Dendritic cell treated with granulocyte-macrophage colony-stimulating factor and Interleukin-4, amounts not matched to agents 40 ng/mL and 50 ng/mL, for 4 days (primary cell): ENCODE results near the gene RETREG2.

Experiments
- H3K27ac Mint-ChIP-seq: one replicate; pipeline ENCODE4 v1.8.0; 2022; ENCODE audit warnings: mild to moderate bottlenecking, mixed read lengths
- H3K27me3 Mint-ChIP-seq: one replicate; pipeline ENCODE4 v1.8.0; 2022; ENCODE audit warnings: mild to moderate bottlenecking, mixed read lengths
- H3K36me3 Mint-ChIP-seq: one replicate; pipeline ENCODE4 v1.8.0; 2022; ENCODE audit warnings: low read depth, mixed read lengths
- H3K4me1 Mint-ChIP-seq: one replicate; pipeline ENCODE4 v1.8.0; 2022; ENCODE audit warnings: low read depth, mixed read lengths
- H3K4me3 Mint-ChIP-seq: one replicate; pipeline ENCODE4 v1.8.0; 2022; ENCODE audit warnings: mild to moderate bottlenecking, moderate library complexity, mixed read lengths
- H3K9me3 Mint-ChIP-seq: one replicate; pipeline ENCODE4 v1.8.0; 2022; ENCODE audit warnings: mixed read lengths
- intact Hi-C: fragments of 100-400 bp; cut with micrococcal nuclease; formaldehyde crosslinking; loops from one replicate; pipeline ENCODE4 v1.15.0; 2022

Gene RETREG2

GRCh38 chr2:219218732-219219701 lies 40.9 kb downstream of the RETREG2 start, which contains the start of gene ABCB6:
Gene ABCB6 (minus strand): TSS chr2:219218958. CDS start chr2:219218673, 285 bp downstream.
- peaks cover 42% of the 10 kb centered on the region for H3K27me3 Mint-ChIP-seq
- peaks cover 56% of the 10 kb centered on the region for H3K4me1 Mint-ChIP-seq
- peak within 1 kb of the TSS; percentile 94 for H3K27ac Mint-ChIP-seq
- peak within 1 kb of the TSS; percentile 74 for H3K4me3 Mint-ChIP-seq
- intact Hi-C loops = loop anchor here (2.0 to 5.0 kb wide), 2 partner anchors 33 to 58 kb away; partner anchors contain the start of genes NHEJ1, TUBA4A and TUBA4B
- H3K9me3 Mint-ChIP-seq = no peaks in the 10 kb centered on the region
- H3K36me3 Mint-ChIP-seq = peaks cover 74% of the 10 kb centered on the region

GRCh38 chr2:219219784-219220532 lies 41.9 kb downstream of the RETREG2 start:
- Mint-ChIP-seq H3K27ac (peak overlapping the region; percentile 94), H3K9me3 (no peaks in the 10 kb centered on the region), H3K27me3 (peaks cover 48% of the 10 kb centered on the region), H3K4me1 (peaks cover 63% of the 10 kb centered on the region), H3K4me3 (no peak overlapping the region), H3K36me3 (peaks cover 74% of the 10 kb centered on the region)
- intact Hi-C loops = loop anchor here (2.0 to 5.0 kb wide), 2 partner anchors 32 to 59 kb away; partner anchors contain the start of genes NHEJ1, TUBA4A and TUBA4B

- H3K27ac Mint-ChIP-seq = peak overlapping the region; percentile 13
- intact Hi-C loops = no loop called here
- H3K4me1 Mint-ChIP-seq = peaks cover 70% of the 10 kb centered on the region
- peaks cover 78% of the 10 kb centered on the region for H3K36me3 Mint-ChIP-seq
- no peaks in the 10 kb centered on the region for H3K9me3 Mint-ChIP-seq
- peaks cover 47% of the 10 kb centered on the region for H3K27me3 Mint-ChIP-seq
- no peak overlapping the region for H3K4me3 Mint-ChIP-seq
Observed at GRCh38 chr2:219220652-219221402, 42.8 kb downstream of the RETREG2 start.

GRCh38 chr2:219221957-219222518 lies 44.0 kb downstream of the RETREG2 start:
- H3K9me3 Mint-ChIP-seq = no peaks in the 10 kb centered on the region
- H3K27ac Mint-ChIP-seq = peak overlapping the region; percentile 1
- peaks cover 79% of the 10 kb centered on the region for H3K36me3 Mint-ChIP-seq

GRCh38 chr2:219223831-219224610 lies 45.9 kb downstream of the RETREG2 start:
- no peak overlapping the region for H3K4me3 Mint-ChIP-seq
- peaks cover 70% of the 10 kb centered on the region for H3K4me1 Mint-ChIP-seq
- H3K36me3 Mint-ChIP-seq = peaks cover 95% of the 10 kb centered on the region
- H3K27ac Mint-ChIP-seq = peak overlapping the region; percentile 73
- intact Hi-C loops = no loop called here
- H3K9me3 Mint-ChIP-seq = no peaks in the 10 kb centered on the region
- peaks cover 42% of the 10 kb centered on the region for H3K27me3 Mint-ChIP-seq

More at GRCh38 chr2:219221957-219222518, 44.0 kb downstream of the RETREG2 start:
- Mint-ChIP-seq H3K27me3 (peaks cover 35% of the 10 kb centered on the region), H3K4me1 (peaks cover 68% of the 10 kb centered on the region), H3K4me3 (no peak overlapping the region)
- intact Hi-C loops = no loop called here

GRCh38 chr2:219225350-219225749 lies 47.3 kb downstream of the RETREG2 start:
- peak overlapping the region; percentile 73 for H3K27ac Mint-ChIP-seq
- intact Hi-C loops = no loop called here
- peaks cover 39% of the 10 kb centered on the region for H3K27me3 Mint-ChIP-seq
- H3K36me3 Mint-ChIP-seq = peaks cover 96% of the 10 kb centered on the region
- peak overlapping the region; percentile 37 for H3K4me3 Mint-ChIP-seq
- H3K4me1 Mint-ChIP-seq = peaks cover 62% of the 10 kb centered on the region
- H3K9me3 Mint-ChIP-seq = no peaks in the 10 kb centered on the region

GRCh38 chr2:219228041-219228910 lies 50.2 kb downstream of the RETREG2 start:
- H3K9me3 Mint-ChIP-seq = no peaks in the 10 kb centered on the region
- intact Hi-C loops = loop anchor here (2.0 kb wide), 1 partner anchor 17 kb away; the partner anchor contains the start of genes GLB1L and STK16

GRCh38 chr2:219228911-219229304 lies 50.8 kb downstream of the RETREG2 start:
- peaks cover 85% of the 10 kb centered on the region for H3K36me3 Mint-ChIP-seq
- H3K27ac Mint-ChIP-seq = peak overlapping the region; percentile 93
- H3K9me3 Mint-ChIP-seq = no peaks in the 10 kb centered on the region
- intact Hi-C loops = loop anchor here (2.0 kb wide), 1 partner anchor 16 kb away; the partner anchor contains the start of genes GLB1L and STK16
- peaks cover 16% of the 10 kb centered on the region for H3K27me3 Mint-ChIP-seq
- H3K4me1 Mint-ChIP-seq = peaks cover 56% of the 10 kb centered on the region
- H3K4me3 Mint-ChIP-seq = peak overlapping the region; percentile 92

More at GRCh38 chr2:219228041-219228910, 50.2 kb downstream of the RETREG2 start:
- Mint-ChIP-seq H3K4me3 (peak overlapping the region; percentile 92), H3K4me1 (peaks cover 56% of the 10 kb centered on the region), H3K27me3 (peaks cover 22% of the 10 kb centered on the region), H3K27ac (peak overlapping the region; percentile 93), H3K36me3 (peaks cover 85% of the 10 kb centered on the region)

GRCh38 chr2:219229305-219230058 lies 51.4 kb downstream of the RETREG2 start, which contains the start of the genes ANKZF1 and ATG9A:
Gene ANKZF1 (plus strand): TSS chr2:219229806. CDS start chr2:219230258, 452 bp downstream.
Gene ATG9A (minus strand): TSS chr2:219229636. CDS start chr2:219228024, 1,612 bp downstream.
- intact Hi-C loops = loop anchor here (2.0 kb wide), 1 partner anchor 15 kb away; the partner anchor contains the start of genes GLB1L and STK16
- Mint-ChIP-seq H3K27ac (peak within 1 kb of the TSS; percentile 93), H3K4me3 (peak within 1 kb of the TSS; percentile 92), H3K4me1 (peaks cover 54% of the 10 kb centered on the region), H3K9me3 (no peaks in the 10 kb centered on the region), H3K36me3 (peaks cover 85% of the 10 kb centered on the region), H3K27me3 (peaks cover 10% of the 10 kb centered on the region)

GRCh38 chr2:219230059-219230540 lies 52.0 kb downstream of the RETREG2 start:
- Mint-ChIP-seq H3K27ac (peak overlapping the region; percentile 93), H3K4me1 (peaks cover 48% of the 10 kb centered on the region), H3K27me3 (peaks cover 6% of the 10 kb centered on the region), H3K4me3 (peak overlapping the region; percentile 92), H3K36me3 (peaks cover 85% of the 10 kb centered on the region), H3K9me3 (no peaks in the 10 kb centered on the region)
- intact Hi-C loops = no loop called here

GRCh38 chr2:219234331-219234730 lies 56.3 kb downstream of the RETREG2 start:
- H3K9me3 Mint-ChIP-seq = no peaks in the 10 kb centered on the region
- no peaks in the 10 kb centered on the region for H3K27me3 Mint-ChIP-seq
- peaks cover 16% of the 10 kb centered on the region for H3K4me1 Mint-ChIP-seq
- no peak overlapping the region for H3K27ac Mint-ChIP-seq
- peaks cover 89% of the 10 kb centered on the region for H3K36me3 Mint-ChIP-seq
- intact Hi-C loops = no loop called here
- no peak overlapping the region for H3K4me3 Mint-ChIP-seq
